Measurements from ENCODE around the gene SPACA4. TPM values are rescaled to one million over a fixed set of nuclear protein-coding genes. Genes with fewer than 3 reads are reported as not detected.

Gene SPACA4
- total and polyA plus RNA-seq, 2 of the 4 experiments (the other 2 are of a cell fraction): not detected

- peaks cover 13% of the 10 kb centered on the region for H3K4me1 ChIP-seq (ENCODE audit: control insufficient read depth, insufficient read depth, low read length)
- H4K5ac ChIP-seq (ENCODE audit: low read depth, low read length): peak overlapping the region; percentile 95
- intact Hi-C loops (cut with micrococcal nuclease): no loop called here
- peak overlapping the region; percentile 66 for H3K4me3 ChIP-seq (ENCODE audit: insufficient read depth, low read depth, low read length)
- BruUV-seq (replicated peaks): no TSS peak
- dilution Hi-C loops (cut with HindIII; ENCODE audit: low sequenced_read_pairs, unreplicated experiment): no loop called here
- no peak overlapping the region; the same call in 2 of the 3 replicates for H2BK15ac ChIP-seq (ENCODE audit: low read depth, low read length)
- peaks cover 4% of the 10 kb centered on the region for H3K9me1 ChIP-seq (ENCODE audit: insufficient read depth, low read length)
- peak overlapping the region; percentile 83 for H2BK5ac ChIP-seq (ENCODE audit: low read depth, low read length, poor library complexity, severe bottlenecking)
- H3K9me3 ChIP-seq (ENCODE audit: control insufficient read depth, insufficient read depth, low read length): no peaks in the 10 kb centered on the region
- peak overlapping the region; percentile 77 for H3K27ac ChIP-seq (ENCODE audit: insufficient read depth, low read length)
- peak overlapping the region; percentile 97 for H3K14ac ChIP-seq (replicated peaks; ENCODE audit: low read depth, low read length)
- CTCF ChIA-PET: no interaction called here
- H3K56ac ChIP-seq (ENCODE audit: extremely low read depth, insufficient read depth, low read length): peak overlapping the region; percentile 93
- peak overlapping the region; percentile 94 for H2AFZ ChIP-seq (replicated peaks; ENCODE audit: low read length, poor library complexity)
- H3K4me2 ChIP-seq (ENCODE audit: low read depth, low read length): peak overlapping the region; percentile 88
- POLR2A ChIA-PET (ENCODE audit: unreplicated experiment): interaction anchor here (0.6 kb wide), 1 partner anchor 1028 kb away, joined by 3 read pairs; no protein-coding TSS in a partner anchor
- 0% methylated on average over 1 of the region's 6 CpGs; no CpG with 5 or more reads in 1 of the 2 experiments for WGBS, 2 experiments (ENCODE audit: extremely low coverage in 2 of 2, insufficient read length in 1 of 2)
- H2BK120ac ChIP-seq (ENCODE audit: low read depth, low read length): peak overlapping the region; percentile 71
- H4K20me1 ChIP-seq (ENCODE audit: insufficient read depth, low read length): peaks cover 39% of the 10 kb centered on the region
- peak overlapping the region; percentile 98 for H2AK9ac ChIP-seq (replicated peaks; ENCODE audit: low read depth, low read length, poor library complexity)
- peaks cover 16 to 65% of the 10 kb centered on the region in 2 experiments; a peak in 3 of 4 replicates for H3K79me1 ChIP-seq (ENCODE audit: low read depth in 1 of 2, low read length in 2 of 2)
- H3K4ac ChIP-seq (ENCODE audit: low read depth, low read length): peak overlapping the region; percentile 96
- no peak overlapping the region; the same call in none of the 2 replicates for H2BK20ac ChIP-seq (ENCODE audit: low read depth, low read length)
- H4K91ac ChIP-seq (ENCODE audit: insufficient read depth, low read depth, low read length): peak overlapping the region; percentile 80
- DNase-seq: no peak
- H3K36me3 ChIP-seq (ENCODE audit: control insufficient read depth, insufficient read depth, low read length): peaks cover 27% of the 10 kb centered on the region
- in situ Hi-C loops (cut with MboI; ENCODE audit: low sequenced_read_pairs): no loop called here
- H3K9ac ChIP-seq (ENCODE audit: low read depth, low read length): peak overlapping the region; percentile 89
- H3K23ac ChIP-seq (ENCODE audit: low read depth, low read length): peak overlapping the region; percentile 92
- H4K8ac ChIP-seq (ENCODE audit: low read depth in 2 of 2, low read length in 2 of 2): peak overlapping the region; percentile 85 to 97
- peak overlapping the region; percentile 73 for H3K18ac ChIP-seq (ENCODE audit: low read depth, low read length)
- peak overlapping the region; percentile 93 for H2AK5ac ChIP-seq (ENCODE audit: low read depth, low read length)
- no peak for ATAC-seq (ENCODE audit: low read depth)
- no peaks in the 10 kb centered on the region for H3K27me3 ChIP-seq (ENCODE audit: control insufficient read depth, insufficient read depth, low read length)
- TF ChIP-seq MAZ (IDR thresholded peaks at IDR 0.05; ENCODE audit: borderline replicate concordance, low read depth, low read length) (no peak), RFX5 (IDR thresholded peaks at IDR 0.05; ENCODE audit: low read depth, low read length) (no peak), MXI1 (IDR thresholded peaks at IDR 0.05; ENCODE audit: borderline replicate concordance, low read depth, low read length) (no peak), POLR2A (IDR thresholded peaks at IDR 0.05; ENCODE audit: low read depth, low read length) (no peak), FOS (IDR thresholded peaks at IDR 0.05; ENCODE audit: low read depth, low read length) (no peak), RCOR1 (IDR thresholded peaks at IDR 0.05; ENCODE audit: insufficient replicate concordance, low read length) (peak; percentile 92), SMC3 (IDR thresholded peaks at IDR 0.05; ENCODE audit: low read depth, low read length) (no peak), CEBPB (IDR thresholded peaks at IDR 0.05; ENCODE audit: low read depth, low read length) (peak; percentile 32; the same call in 1 of the 2 replicates), RAD21 (IDR thresholded peaks at IDR 0.05; ENCODE audit: low read length) (no peak), MAFK (IDR thresholded peaks at IDR 0.05; ENCODE audit: low read depth, low read length) (no peak), CHD1 (IDR thresholded peaks at IDR 0.05; ENCODE audit: low read depth, low read length) (no peak), NFE2L2 (IDR thresholded peaks at IDR 0.05; ENCODE audit: low read depth, low read length) (no peak)
- TF ChIP-seq, protein P1, sequence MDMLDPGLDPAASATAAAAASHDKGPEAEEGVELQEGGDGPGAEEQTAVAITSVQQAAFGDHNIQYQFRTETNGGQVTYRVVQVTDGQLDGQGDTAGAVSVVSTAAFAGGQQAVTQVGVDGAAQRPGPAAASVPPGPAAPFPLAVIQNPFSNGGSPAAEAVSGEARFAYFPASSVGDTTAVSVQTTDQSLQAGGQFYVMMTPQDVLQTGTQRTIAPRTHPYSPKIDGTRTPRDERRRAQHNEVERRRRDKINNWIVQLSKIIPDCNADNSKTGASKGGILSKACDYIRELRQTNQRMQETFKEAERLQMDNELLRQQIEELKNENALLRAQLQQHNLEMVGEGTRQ (IDR thresholded peaks at IDR 0.05; ENCODE audit: low read depth, low read length): no peak
- TF ChIP-seq, protein P2, sequence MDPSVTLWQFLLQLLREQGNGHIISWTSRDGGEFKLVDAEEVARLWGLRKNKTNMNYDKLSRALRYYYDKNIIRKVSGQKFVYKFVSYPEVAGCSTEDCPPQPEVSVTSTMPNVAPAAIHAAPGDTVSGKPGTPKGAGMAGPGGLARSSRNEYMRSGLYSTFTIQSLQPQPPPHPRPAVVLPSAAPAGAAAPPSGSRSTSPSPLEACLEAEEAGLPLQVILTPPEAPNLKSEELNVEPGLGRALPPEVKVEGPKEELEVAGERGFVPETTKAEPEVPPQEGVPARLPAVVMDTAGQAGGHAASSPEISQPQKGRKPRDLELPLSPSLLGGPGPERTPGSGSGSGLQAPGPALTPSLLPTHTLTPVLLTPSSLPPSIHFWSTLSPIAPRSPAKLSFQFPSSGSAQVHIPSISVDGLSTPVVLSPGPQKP (IDR thresholded peaks at IDR 0.05; ENCODE audit: borderline replicate concordance, low read depth, low read length): no peak
Observed at GRCh38 chr19:48619692-48620585, 13.4 kb downstream of the SPACA4 start.
